Activated T-helper 1 cell treated with anti-CD3 and anti-CD28 coated beads, Interleukin-12 subunit alpha, Interleukin-12 subunit beta, Interleukin-2, Interleukin-4 antibody, amounts not matched to agents 30 ng/mL and 10 ng/mL and 1 ng/mL, durations not matched to agents 14 hours and 24 hours and 36 hours (primary cell): ENCODE data around the gene MCL1. TPM values are rescaled to one million over a fixed set of nuclear protein-coding genes. Genes with fewer than 3 reads are reported as not detected.
"Not testable (repeated sequence)": the region's sequence is repeated elsewhere in the genome, so short reads cannot be mapped to it uniquely, and the experiment has no call there.

Source experiments
- DNase-seq: peaks from one replicate; pipeline ENCODE4 v3.0.0; 2021; ENCODE audit warnings: low spot score
- H3K27ac Mint-ChIP-seq: one replicate; pipeline ENCODE4 v1.8.0; 2021; ENCODE audit warnings: mild to moderate bottlenecking, mixed read lengths
- H3K27me3 Mint-ChIP-seq: one replicate; pipeline ENCODE4 v1.8.0; 2022; ENCODE audit warnings: mild to moderate bottlenecking, moderate library complexity, mixed read lengths; ENCODE audit not compliant: insufficient read depth
- H3K36me3 Mint-ChIP-seq: one replicate; pipeline ENCODE4 v1.8.0; 2021; ENCODE audit warnings: low read depth, mixed read lengths
- H3K4me1 Mint-ChIP-seq: one replicate; pipeline ENCODE4 v1.8.0; 2021; ENCODE audit warnings: low read depth, mixed read lengths
- H3K4me3 Mint-ChIP-seq: one replicate; pipeline ENCODE4 v1.8.0; 2021; ENCODE audit warnings: mild to moderate bottlenecking, moderate library complexity, mixed read lengths
- H3K9me3 Mint-ChIP-seq: one replicate; pipeline ENCODE4 v1.8.0; 2021; ENCODE audit warnings: mixed read lengths
- intact Hi-C: fragments of 100-400 bp; cut with micrococcal nuclease; formaldehyde crosslinking; loops from one replicate; pipeline ENCODE4 v1.15.1; 2024
- total RNA-seq: library from RNA; stranded (reverse); gene quantifications from 2 replicates; pipeline ENCODE4 v1.2.3, GENCODE V29; 2022

The MCL1 gene
- 311 and 317 TPM in 2 replicates for total RNA-seq

- Mint-ChIP-seq H3K4me1 (peaks cover 35% of the 10 kb centered on the region), H3K27ac (peak within 1 kb of the TSS; percentile 97)
- intact Hi-C loops, result loop anchor here (1.0 kb wide), 4 partner anchors 12 to 50 kb away; partner anchors contain the start of gene ENSA
These were observed at the start of gene MCL1 for GRCh38 chr1:150579110-150579944. TSS of gene MCL1 (minus strand) at chr1:150579610. CDS start at chr1:150579530, 80 bp downstream.

GRCh38 chr1:150628766-150629114, 49.3 kb upstream of the MCL1 start:
- Mint-ChIP-seq H3K36me3 (peaks cover 37% of the 10 kb centered on the region), H3K27me3 (peaks cover 1% of the 10 kb centered on the region), H3K27ac (no peak overlapping the region)

More at GRCh38 chr1:150579110-150579944, at the start of gene MCL1:
- Mint-ChIP-seq H3K9me3 (no peaks in the 10 kb centered on the region), H3K4me3 (peak within 1 kb of the TSS; percentile 95), H3K27me3 (peaks cover 2% of the 10 kb centered on the region), H3K36me3 (peaks cover 49% of the 10 kb centered on the region)
- DNase-seq, result peak; percentile 92

DNA sequence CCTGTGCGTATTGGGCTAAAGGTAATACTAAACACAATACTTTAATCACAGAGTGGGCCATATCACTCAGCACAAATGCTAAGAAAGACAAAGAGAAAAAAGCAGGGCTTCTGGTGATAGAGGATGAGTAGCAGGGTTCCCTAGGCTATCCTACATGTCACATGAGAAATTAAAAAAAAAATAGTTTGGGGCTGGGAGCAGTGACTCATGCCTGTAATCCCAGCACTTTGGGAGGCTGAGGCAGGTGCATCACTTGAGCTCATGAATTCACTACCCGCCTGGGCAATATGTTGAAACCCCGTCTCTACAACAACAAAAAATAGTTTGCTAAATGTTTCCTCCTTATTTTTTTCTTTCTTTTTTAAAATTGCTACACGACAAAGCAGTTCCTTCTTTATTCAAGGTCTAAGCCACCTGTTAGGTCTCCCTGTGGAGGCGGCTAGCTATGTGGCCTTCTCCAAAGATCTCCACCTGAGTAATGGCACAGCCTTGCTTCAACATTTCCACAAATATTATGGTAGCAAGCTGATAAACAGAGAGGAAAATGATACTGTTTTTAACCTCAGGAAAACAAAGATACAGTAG, 48.5 kb upstream of the MCL1 start:
- Mint-ChIP-seq H3K4me1 (peaks cover 57% of the 10 kb centered on the region), H3K4me3 (no peak overlapping the region), H3K9me3 (no peaks in the 10 kb centered on the region), H3K36me3 (peaks cover 44% of the 10 kb centered on the region), H3K27me3 (peaks cover 1% of the 10 kb centered on the region), H3K27ac (no peak overlapping the region)
- intact Hi-C loops, result loop anchor here (2.0 to 5.0 kb wide), 6 partner anchors 141 to 529 kb away; partner anchors contain the start of genes CDC42SE1, RPRD2, TARS2 and TNFAIP8L2
- no peak for DNase-seq

More at GRCh38 chr1:150628766-150629114, 49.3 kb upstream of the MCL1 start:
- H3K4me1 Mint-ChIP-seq, result peaks cover 49% of the 10 kb centered on the region
- no peak for DNase-seq
- intact Hi-C loops, result loop anchor here (1.0 to 5.0 kb wide), 13 partner anchors 17 to 528 kb away; partner anchors contain the start of genes CDC42SE1, CTSS, GOLPH3L and MCL1
- H3K9me3 Mint-ChIP-seq, result no peaks in the 10 kb centered on the region
- no peak overlapping the region for H3K4me3 Mint-ChIP-seq

GRCh38 chr1:150626150-150626549, 46.7 kb upstream of the MCL1 start:
- peaks cover 72% of the 10 kb centered on the region for H3K4me1 Mint-ChIP-seq
- H3K36me3 Mint-ChIP-seq, result peaks cover 51% of the 10 kb centered on the region
- no peaks in the 10 kb centered on the region for H3K27me3 Mint-ChIP-seq
- H3K4me3 Mint-ChIP-seq, result peak overlapping the region; percentile 48
- peak overlapping the region; percentile 74 for H3K27ac Mint-ChIP-seq
- DNase-seq, result no peak
- H3K9me3 Mint-ChIP-seq, result no peaks in the 10 kb centered on the region
- intact Hi-C loops, result loop anchor here (5.0 kb wide), 4 partner anchors 139 to 431 kb away; partner anchors contain the start of genes CDC42SE1, RPRD2 and TARS2

DNA sequence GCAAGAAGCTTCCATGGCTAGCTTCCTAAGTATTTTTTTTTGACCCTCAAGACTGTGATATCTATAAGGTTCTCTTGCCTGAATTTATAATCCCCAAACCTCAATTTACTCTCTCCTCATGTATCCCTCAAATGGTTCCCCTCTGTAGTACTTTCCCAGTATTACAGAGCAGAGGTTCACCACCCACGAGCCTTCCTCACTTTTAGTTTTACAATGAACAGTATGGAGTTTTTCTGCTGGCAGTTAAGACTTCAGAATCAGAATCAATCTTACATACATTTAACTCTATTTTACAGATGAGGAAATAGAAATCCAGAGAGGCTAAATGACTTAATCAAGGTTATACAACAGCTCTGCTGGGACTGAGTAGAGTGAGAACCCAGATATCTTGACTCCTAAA, 45.1 kb upstream of the MCL1 start:
- Mint-ChIP-seq H3K27ac (peak overlapping the region; percentile 83), H3K36me3 (peaks cover 59% of the 10 kb centered on the region), H3K4me1 (peaks cover 79% of the 10 kb centered on the region), H3K4me3 (peak overlapping the region; percentile 57)
- not testable (repeated sequence) for H3K9me3 Mint-ChIP-seq, DNase-seq, H3K27me3 Mint-ChIP-seq
- intact Hi-C loops, result loop anchor here (1.0 kb wide), 1 partner anchor 11 kb away; no protein-coding TSS in a partner anchor

- intact Hi-C loops, result loop anchor here (1.0 kb wide), 1 partner anchor 11 kb away; no protein-coding TSS in a partner anchor
These were observed 44.7 kb upstream of the MCL1 start for GRCh38 chr1:150624134-150624533.

DNA sequence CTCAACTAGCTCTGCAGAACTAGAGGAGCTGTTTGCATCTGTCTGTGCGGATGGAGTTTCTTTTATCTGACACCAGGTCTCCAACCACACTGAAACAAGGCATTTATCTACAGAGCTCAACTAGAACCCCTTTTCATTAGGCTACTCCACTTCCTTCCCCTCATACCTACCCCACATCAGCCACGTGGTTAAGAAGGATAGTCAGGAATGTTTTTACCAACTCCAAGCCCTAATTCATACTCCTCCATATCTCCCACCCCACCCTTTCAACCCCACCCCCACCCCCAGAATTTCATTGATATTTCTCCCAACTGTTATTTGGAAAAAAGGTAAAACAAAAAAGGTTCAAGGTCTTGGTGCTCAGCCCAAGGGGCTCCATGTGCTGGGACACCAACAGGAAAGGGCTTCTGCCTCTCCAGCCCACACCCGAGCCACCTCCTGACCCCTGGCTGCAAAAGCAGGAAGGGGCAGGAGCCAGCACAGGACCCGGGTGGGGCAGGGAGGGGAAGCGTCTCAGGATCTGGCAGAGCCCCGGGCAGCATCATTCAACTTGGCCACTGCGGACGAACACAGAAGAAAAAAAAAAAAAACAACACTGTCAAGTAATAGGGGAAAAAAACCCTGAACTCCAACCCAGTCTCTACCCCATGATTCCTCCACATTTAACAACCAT, 43.0 kb upstream of the MCL1 start:
- Mint-ChIP-seq H3K27ac (peak overlapping the region; percentile 85), H3K4me3 (peak overlapping the region; percentile 48), H3K9me3 (no peaks in the 10 kb centered on the region), H3K27me3 (no peaks in the 10 kb centered on the region), H3K4me1 (peaks cover 75% of the 10 kb centered on the region), H3K36me3 (peaks cover 56% of the 10 kb centered on the region)
- intact Hi-C loops, result no loop called here
- no peak for DNase-seq

More at GRCh38 chr1:150624134-150624533, 44.7 kb upstream of the MCL1 start:
- Mint-ChIP-seq H3K36me3 (peaks cover 63% of the 10 kb centered on the region), H3K4me1 (peaks cover 83% of the 10 kb centered on the region), H3K27ac (peak overlapping the region; percentile 83)
- H3K4me3 Mint-ChIP-seq, DNase-seq, H3K9me3 Mint-ChIP-seq, H3K27me3 Mint-ChIP-seq: not testable (repeated sequence)

- Mint-ChIP-seq H3K9me3 (no peaks in the 10 kb centered on the region), H3K27me3 (no peaks in the 10 kb centered on the region), H3K27ac (peak overlapping the region; percentile 85), H3K4me3 (peak overlapping the region; percentile 56), H3K4me1 (peaks cover 76% of the 10 kb centered on the region), H3K36me3 (peaks cover 56% of the 10 kb centered on the region)
- intact Hi-C loops, result loop anchor here (1.0 kb wide), 1 partner anchor 60 kb away; no protein-coding TSS in a partner anchor
- DNase-seq, result peak; percentile 45
These were observed 42.3 kb upstream of the MCL1 start for GRCh38 chr1:150621497-150622302.

DNA sequence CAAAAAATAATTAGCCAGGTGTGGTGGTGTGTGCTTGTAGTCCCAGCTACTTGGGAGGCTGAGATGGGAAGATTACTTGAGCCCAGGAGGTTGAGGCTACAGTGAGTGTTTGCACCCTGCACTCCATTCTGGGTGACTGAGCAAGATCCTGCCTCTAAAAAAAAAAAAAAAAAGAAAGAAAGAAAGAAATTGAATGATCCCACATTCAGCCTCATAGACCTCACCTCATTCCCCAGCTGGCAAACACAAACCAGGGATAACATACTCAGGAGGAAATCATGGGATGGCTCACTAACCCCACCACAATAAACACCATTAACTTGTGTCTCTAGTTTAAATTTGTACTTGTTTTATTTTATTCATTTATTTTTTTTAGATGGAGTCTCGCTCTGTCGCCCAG, 41.5 kb upstream of the MCL1 start:
- H3K27ac Mint-ChIP-seq, result no peak overlapping the region
- intact Hi-C loops, result loop anchor here (1.0 kb wide), 1 partner anchor 60 kb away; no protein-coding TSS in a partner anchor
- no peak for DNase-seq
- H3K9me3 Mint-ChIP-seq, result no peaks in the 10 kb centered on the region
- H3K4me3 Mint-ChIP-seq, result no peak overlapping the region
- peaks cover 58% of the 10 kb centered on the region for H3K36me3 Mint-ChIP-seq
- H3K4me1 Mint-ChIP-seq, result peaks cover 78% of the 10 kb centered on the region
- no peaks in the 10 kb centered on the region for H3K27me3 Mint-ChIP-seq

GRCh38 chr1:150619576-150620509, 40.4 kb upstream of the MCL1 start:
- H3K27ac Mint-ChIP-seq, result peak overlapping the region; percentile 40
- intact Hi-C loops, result no loop called here
- peaks cover 78% of the 10 kb centered on the region for H3K4me1 Mint-ChIP-seq
- no peaks in the 10 kb centered on the region for H3K27me3 Mint-ChIP-seq
- peak overlapping the region; percentile 15 for H3K4me3 Mint-ChIP-seq
- H3K36me3 Mint-ChIP-seq, result peaks cover 53% of the 10 kb centered on the region
- DNase-seq, result no peak
- no peaks in the 10 kb centered on the region for H3K9me3 Mint-ChIP-seq
